GM12873 (cell line): Measurements from ENCODE around the gene SPIN1.

Source experiments
- TF ChIP-seq, protein P1 (sequence below): IDR thresholded peaks from 2 replicates; pipeline ENCODE4 v1.5.1; 2012; ENCODE audit warnings: low read depth, mild to moderate bottlenecking, moderate library complexity, low read length, control low read depth; ENCODE audit not compliant: insufficient read depth; ENCODE audit errors: missing control alignments

The SPIN1 gene

DNA sequence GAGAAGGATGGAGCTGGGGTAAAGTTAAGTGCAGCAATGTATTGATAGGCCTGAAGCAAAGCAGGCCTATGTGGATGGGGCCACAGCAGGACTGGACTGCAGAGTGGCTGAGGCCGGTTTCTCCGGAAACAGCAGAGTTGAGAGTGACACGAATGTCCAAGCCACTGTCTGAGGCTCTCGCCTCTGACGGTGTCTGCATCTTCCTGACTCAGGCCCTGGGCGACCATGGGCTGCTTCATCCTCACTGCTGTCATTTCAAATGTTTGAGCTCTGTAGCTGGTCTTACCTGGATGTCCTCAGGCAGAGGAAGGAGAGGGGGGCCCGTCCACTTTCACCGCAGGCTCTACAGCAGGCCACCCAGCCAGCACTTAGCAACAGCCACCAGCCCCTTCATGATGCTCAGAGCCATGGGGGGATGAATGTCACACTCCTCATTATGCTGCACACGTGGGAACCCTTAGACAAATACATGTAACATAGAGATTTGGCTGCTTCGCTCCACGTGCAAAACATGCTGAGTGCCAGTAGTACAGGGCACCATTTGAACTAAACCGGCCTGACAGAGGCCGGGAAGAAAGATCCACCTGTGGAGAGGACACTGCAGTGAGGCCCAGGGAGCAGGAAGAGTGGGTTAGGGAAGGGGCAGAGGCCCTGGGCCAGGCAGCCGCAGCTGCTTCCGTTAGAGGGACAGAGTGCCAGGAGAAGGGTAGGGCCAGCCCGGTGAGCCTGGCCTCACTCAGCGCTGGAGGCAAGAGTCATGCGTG, 115.0 kb downstream of the SPIN1 start:
- TF ChIP-seq, protein P1, sequence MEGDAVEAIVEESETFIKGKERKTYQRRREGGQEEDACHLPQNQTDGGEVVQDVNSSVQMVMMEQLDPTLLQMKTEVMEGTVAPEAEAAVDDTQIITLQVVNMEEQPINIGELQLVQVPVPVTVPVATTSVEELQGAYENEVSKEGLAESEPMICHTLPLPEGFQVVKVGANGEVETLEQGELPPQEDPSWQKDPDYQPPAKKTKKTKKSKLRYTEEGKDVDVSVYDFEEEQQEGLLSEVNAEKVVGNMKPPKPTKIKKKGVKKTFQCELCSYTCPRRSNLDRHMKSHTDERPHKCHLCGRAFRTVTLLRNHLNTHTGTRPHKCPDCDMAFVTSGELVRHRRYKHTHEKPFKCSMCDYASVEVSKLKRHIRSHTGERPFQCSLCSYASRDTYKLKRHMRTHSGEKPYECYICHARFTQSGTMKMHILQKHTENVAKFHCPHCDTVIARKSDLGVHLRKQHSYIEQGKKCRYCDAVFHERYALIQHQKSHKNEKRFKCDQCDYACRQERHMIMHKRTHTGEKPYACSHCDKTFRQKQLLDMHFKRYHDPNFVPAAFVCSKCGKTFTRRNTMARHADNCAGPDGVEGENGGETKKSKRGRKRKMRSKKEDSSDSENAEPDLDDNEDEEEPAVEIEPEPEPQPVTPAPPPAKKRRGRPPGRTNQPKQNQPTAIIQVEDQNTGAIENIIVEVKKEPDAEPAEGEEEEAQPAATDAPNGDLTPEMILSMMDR, result no peak

DNA sequence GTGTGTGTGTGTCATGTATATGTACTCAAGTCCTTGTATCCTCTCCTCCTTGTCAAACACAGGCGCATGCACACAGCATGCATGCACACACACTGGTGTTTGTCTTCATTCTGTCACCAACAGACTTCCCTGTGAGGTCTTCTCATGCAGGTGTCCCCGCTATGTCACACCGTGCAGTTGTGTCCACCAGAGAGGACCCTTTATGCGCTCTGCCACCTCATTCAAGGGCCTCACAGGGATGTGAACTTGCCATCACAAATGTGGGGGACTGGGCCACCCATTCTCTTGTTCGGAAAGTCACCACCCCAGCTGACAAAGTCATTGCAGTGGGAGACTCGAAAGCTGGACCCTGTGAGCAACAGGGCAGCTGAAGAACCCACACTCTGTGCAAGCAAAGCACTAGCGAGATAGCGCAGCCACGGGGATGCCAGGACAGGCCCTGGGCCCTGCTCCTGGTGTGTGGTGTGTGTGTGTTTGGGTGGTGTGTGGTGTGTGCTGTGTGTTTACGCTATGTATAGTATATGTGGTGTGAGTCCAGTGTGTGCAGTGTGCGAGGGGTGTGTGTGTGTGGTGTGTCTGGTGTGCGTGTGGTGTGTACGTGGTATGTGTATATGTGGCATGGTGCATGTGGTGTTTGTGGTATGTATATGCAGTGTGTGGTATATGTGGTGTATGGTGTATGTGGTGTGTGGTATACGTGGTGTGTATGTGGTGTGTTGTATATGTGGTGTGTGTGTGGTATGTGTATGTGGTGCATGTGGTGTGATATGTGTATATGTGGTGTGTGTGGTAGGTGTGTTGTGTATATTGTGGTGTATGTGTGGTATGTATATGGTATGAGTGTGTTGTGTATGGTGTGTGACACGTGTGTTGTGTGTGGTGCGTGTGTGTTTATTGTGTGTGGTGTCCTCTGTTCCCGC, 115.9 kb downstream of the SPIN1 start:
- TF ChIP-seq, protein P1, result no peak

DNA sequence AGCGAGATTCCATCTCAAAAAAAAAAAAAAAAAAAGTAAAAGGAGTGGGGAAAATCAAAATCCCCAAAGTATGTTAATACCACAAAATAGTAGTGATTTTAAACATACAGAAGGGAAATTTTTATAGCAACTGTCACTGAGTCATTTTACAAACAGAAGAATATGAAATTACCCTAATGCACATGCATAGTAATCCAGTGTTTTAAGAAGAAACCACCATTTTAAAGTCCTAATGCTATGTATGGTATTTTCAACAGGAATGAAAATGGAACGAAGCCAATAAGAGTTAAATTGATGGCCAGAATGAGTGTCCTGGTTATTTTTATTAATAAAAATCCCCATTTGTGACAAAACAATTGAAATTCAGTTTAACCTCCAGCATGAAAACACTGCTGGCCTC, 120.1 kb downstream of the SPIN1 start:
- TF ChIP-seq, protein P1, result no peak

DNA sequence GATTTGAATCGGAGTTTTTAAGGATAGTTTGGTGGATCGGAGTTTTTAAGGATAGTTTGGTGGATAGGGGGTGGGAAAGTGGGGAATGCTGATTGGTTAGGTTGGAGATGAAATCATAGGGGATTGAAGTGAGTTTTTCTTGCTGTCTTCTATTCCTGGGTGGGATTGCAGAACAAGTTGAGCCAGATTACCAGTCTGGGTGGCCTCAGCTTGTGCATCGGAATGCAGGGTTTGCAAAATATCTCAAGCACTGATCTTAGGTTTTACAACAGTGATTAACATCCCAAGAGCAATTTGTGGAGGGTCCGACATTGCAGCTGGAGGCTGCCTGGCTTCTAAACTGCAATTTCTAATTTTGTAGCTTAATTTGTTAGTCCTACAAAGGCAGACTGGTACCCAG, 123.7 kb downstream of the SPIN1 start:
- TF ChIP-seq, protein P1, result no peak

DNA sequence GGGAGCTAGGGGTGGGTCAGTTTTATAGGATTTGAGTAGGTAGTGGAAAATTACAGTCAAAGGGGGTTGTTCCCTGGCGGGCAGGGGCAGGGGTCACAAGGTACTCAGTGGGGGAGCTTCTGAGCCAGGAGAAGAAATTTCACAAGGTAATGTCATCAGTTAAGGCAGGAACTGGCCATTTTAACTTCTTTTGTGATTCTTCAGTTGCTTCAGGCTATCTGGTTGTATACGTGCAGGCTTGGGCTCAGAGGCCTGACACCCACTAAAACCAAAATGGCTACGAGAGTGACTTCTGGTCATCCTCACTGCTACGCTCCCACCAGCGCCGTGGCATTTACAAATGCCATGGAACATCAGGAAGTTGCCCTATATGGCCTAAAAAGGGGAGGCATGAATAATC, 126.0 kb downstream of the SPIN1 start:
- TF ChIP-seq, protein P1, result no peak

DNA sequence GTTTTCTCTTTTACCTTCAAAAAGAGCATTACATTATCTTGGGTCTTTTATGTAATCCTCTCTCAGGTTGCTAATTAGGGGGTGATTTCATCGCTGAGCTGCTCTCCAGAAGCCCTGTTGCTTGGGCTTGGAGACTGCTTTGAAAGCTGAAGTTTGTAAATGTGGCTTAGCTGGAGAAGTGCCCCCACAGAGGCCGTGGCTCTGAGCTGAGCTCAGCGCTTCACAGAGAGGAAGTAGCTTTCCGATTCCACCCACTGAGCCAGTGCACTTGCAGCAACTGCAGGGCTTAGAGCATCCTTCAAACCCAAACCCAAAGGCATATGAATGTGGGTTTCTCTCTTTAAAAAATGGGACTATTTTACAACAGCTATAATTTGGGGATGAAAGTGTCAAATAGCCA, 133.1 kb downstream of the SPIN1 start:
- TF ChIP-seq, protein P1, result no peak

DNA sequence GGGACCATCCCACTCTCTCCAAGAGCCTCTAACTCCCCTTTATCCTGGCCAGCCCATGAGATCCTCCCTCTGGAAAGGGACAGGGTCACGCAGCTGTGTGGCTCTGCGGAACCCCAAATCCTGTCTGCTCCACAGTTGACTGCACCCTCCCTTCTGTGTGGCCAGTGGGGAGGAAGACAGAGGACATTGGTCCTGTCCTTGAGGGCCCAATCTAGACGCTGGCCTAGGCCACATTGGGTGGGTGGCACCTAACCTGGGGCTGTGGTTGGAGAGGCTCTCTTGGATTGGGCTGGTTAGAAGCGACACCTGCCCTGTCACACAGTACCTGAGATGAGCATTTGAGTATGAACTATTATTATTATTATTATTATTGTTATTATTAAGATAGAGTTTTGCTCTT, 134.1 kb downstream of the SPIN1 start:
- TF ChIP-seq, protein P1, result no peak
